HG03139 (cell line): ENCODE data around the gene NPNT.

Source experiments
- ATAC-seq: cut with Tn5 transposase; IDR thresholded peaks from one replicate; pipeline ENCODE4 v1.9.1; 2021; ENCODE audit not compliant: unreplicated experiment

The NPNT gene

DNA sequence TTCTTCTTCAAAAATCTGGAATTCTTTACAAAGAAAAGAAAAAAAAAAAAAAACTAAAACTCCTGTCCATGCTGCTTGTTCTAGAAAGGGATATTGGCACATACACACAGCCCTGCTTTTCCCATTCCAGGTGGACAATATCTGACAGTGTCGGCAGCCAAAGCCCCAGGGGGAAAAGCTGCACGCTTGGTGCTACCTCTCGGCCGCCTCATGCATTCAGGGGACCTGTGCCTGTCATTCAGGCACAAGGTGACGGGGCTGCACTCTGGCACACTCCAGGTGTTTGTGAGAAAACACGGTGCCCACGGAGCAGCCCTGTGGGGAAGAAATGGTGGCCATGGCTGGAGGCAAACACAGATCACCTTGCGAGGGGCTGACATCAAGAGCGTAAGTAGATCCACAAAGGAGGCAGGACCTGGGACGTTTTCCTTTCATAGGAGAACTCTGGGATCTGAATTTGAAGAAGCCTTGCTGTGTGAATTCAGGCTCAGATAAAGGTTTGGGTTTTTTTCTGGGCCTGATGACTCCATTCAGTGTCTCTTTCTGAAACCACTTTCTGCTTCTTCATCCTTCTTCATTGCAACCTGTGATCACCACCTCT is 71.9 kb downstream of the NPNT start:
- no peak for ATAC-seq

DNA sequence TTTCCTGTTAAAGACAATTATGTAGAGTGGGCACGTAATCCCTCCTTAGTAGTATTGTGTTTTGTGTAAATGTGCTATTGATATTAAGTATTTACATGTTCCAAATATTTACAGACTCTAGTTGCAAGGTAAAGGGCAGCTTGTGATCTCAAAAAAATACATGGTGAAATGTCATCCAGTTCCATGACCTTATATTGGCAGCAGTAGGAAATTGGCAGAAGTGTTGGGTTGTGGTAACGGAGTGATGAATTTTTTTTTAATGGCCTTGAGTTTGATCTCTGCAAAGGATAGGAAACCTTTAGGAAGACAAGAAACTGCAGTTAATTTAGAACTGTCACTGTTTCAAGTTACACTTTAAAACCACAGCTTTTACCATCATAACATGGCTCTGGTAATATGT is 74.3 kb downstream of the NPNT start:
- no peak for ATAC-seq

DNA sequence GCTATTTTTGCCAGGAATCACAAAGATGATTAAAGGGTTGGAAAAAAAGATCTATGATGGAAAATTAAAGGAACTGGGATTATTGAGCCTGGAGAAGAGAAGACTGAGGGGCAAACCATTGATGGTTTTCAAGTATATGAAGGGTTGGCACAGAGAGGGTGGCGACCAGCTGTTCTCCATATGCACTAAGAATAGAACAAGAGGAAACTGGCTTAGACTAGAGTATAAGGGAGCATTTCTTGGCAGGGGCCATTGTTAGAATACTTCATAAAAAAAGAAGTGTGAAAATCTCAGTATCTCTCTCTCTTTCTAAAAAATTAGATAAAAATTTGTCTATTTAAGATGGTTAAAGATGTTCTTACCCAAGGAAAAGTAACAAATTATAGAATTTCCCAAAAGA is 75.1 kb downstream of the NPNT start:
- ATAC-seq, result no peak

DNA sequence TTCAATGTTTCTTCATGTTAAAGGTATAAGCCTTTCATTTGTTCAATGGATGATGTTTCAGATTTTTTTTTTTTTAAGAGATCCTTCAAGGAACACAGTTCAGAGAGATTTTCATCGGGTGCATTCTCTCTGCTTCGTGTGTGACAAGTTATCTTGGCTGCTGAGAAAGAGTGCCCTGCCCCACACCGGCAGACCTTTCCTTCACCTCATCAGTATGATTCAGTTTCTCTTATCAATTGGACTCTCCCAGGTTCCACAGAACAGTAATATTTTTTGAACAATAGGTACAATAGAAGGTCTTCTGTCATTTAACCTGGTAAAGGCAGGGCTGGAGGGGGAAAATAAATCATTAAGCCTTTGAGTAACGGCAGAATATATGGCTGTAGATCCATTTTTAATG is 75.8 kb downstream of the NPNT start:
- ATAC-seq, result no peak

DNA sequence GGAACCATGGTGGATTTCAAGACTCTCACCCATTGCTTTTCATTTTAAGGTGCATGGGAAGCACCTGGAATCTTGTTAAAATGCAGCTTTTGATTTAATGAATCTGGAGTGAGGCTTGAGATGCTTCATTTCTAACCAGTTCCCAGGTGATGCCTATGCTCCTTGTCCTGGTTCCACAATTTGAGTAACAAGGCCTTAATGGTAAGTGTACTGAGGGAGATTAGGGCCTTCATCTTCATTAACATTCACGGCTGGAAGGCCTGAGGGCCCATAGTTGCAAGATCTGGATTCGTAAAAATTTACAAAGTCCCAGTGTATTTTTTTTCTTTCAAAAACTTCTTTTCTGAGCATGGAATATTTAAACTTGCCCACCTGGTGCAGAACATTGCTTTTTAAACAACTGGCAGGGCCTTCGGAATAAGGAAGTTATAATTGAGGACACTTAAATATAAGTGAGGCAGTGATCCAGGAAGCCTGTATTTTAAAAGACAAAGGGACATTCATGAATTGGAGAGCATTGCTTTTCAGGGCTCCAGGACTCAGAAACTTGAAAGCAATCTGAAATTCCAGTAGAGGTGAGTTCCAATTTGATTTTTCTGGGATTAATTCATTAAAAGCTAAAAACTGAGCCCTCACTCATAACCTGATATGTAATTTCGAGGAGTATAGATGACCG is 77.8 kb downstream of the NPNT start:
- ATAC-seq, result no peak

DNA sequence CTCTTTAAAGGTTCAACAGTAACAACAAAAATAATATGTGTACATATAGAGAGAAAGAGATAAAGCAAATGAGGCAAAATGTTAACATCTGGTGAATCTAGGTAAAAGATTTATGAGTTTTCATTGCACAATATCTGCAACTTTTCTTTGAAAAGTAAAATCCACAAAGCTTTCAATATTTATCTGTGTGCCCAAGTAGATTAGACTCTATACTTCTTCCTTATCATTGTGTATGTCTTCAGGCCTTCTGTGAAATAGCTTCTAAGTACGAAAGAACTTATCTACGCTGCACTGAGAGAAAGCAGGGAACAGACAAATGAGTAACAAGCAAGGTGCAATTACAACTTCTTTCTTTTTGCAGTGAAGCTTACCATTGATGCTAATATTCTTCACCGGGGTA is 81.6 kb downstream of the NPNT start:
- no peak for ATAC-seq

DNA sequence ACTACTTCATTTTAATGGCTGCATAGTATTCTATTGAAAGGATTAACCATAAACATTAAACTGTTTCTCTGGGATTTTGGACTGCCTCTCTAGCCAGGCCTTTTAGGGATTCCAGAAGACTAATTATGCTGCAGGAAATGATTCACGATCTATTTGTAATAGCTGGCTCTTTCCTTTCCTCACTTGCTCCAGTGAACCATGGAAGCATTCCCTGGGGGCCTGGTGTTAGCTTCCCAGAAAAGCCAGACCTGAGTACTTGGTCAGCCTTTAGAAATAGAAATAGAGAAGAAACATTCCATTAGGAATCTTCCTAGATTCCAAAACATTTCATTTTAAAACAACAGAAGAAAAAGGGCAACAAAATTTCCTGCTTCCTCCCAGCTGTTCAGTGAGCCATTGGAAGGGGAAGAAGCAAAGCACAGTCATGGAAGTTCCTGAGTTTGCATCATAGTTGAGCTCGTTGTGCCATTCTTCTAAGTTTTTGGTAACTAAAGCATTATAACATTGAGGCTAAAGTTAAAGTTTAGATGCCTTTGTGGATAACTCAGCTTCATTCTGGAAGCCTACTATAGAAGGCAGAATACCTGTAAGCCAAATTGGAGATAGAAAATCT is 83.5 kb downstream of the NPNT start:
- no peak for ATAC-seq

DNA sequence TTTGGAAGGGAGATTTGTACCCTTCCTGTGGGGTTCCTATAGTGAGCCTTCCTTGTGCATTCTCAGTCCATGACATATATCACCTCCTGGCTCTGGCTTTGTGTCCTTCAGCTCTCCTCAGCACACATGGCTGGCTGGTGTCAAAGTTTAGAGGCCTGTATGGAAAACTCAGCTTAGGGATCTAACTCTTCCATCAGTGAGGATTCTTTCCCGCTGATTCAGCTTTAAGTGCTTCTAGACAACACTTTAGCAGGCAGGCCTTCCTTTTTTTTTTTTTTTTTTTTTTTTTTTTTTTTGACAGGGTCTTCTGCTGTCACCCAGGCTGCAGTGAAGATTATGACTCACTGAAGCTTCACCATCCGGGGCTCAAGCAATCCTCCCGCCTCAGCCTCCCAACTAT is 84.2 kb downstream of the NPNT start:
- ATAC-seq, result no peak

DNA sequence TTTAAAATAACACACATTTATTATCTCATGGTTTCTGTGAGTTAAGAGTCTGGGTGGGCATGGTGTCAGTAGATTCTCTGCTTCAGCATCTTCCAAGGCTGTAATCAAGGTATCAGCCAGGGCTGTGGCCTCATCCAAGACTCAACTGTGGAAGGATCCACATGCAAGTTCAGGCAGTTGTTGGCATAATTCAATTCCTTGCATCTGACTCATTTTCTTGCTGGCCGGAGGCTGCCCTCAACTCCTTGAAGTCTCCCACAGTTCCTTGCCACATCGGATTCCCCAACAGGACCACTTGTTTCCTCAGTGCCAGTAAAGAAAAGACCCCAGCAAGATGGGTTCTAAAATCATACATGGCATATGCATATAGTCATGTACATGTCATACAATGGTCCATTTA is 93.4 kb downstream of the NPNT start:
- ATAC-seq, result no peak

DNA sequence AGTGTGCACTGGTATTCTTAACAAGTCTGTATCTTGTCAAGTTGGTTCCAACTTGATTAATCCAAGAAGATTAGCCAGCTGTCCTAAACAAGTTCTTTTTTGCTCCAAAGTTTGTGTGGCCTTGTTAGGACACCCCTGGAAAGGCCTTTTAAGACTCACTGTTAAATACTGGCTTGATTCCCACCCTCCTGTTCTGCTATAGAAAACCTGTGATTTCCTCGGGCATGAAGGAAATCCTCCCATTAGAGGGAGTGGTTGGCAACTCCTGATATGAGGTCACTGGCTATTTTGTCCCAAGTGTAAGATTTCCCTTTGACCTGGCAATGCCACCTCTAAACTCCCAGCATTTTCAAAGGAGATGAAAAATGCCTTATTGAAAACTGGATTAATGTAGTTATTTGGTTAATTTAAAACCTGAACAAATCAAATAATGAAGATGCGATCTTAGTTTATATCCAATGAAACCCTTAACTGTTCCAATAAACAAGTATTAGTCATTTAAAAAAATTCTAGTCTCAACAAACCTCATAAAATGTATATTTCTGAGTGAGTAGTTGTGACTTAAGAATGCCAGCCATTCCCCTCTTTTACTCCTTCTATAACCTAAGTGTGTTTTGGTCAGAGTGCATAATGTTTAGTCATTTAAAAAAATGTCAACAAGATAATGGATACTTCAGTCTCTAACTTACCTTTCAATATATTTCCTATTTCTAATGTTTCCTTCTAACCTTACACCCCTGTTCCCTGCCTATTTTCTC is 94.4 kb downstream of the NPNT start:
- no peak for ATAC-seq

DNA sequence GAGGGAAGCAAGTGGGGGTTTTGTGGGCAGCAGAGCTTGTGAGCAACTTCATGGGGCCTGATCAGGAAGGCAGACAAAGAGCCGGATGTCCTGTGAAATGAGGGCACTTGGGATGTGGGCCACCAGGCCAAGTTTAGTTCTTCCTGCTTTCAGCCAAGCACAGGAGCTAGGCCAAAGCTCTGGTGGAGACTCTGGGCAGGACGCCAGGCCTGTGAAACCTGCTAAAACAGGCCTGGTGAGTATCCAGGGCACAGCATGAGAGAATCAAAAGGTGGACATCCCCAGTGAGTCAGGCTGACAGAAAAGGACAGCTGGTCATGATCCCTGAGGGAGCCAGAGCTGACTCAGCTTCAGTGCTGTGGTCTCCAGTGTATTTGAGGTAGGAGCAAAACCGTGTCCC is 95.7 kb downstream of the NPNT start:
- ATAC-seq, result no peak

DNA sequence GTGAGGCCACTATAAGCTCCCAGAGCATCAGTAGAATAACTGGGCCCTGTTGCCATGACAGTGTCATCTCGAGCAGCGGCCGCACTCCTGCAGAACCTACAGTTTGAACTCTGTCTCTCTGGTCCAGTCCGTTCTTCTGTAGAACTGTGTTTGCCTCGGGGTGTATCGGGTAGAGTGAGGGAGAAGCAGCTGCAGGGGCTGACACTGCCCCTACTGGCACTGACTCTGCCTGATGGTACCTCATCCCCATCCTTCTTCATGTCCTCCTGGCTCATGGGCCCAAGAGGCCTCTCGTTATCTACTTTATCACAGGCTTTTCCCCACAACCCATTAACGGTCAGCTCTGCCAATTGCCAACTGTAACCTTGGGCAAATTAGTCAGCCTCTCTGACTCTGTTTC is 96.5 kb downstream of the NPNT start:
- ATAC-seq, result no peak

DNA sequence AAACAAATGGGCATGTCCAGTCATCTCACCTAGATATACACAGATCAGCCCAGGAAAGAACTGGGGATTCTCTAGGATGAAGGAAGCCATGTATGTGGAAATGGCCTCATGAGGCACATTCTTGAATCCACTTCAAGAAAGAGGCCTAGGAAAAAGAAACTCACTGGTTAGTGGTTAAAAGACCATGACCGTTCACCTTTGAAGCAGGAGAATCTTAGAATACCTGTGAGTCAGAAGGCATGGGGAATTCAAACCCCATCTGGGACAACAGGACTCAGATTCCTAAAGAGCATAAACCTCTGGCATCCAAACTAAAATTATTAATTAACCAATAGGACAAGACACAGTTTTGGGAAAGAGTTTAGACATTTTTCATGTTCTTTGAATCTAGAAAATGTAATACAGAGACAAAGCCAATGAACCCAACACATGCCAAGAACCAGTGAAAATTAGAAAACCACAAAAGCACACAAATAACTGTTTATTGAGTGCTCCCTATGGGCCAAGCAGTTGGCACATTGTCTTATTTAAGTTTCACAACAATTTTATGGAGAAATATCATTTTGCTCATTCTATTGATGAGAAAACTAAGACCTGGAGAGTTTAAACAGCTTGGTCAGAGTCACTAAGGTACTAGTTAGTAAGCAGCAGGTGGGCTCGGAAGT is 97.5 kb downstream of the NPNT start:
- ATAC-seq, result no peak

DNA sequence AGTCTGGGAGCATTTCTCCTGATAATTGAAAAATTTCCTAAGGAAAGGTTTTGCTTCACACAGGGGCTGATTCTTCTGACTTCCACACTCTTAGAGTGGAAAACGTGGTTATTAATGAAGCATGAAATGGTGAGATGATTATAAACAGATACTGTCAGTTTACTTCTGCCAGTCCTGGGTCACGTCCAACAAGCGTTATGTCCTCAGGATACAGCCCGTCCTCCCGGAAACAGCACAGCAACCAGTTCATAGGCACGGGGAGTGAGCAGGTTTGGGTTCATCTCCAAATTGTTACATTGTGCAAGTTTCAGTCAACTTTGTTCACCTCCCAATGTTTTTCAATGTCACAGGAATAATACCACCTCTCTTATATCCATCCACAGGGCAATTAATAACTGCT is 98.8 kb downstream of the NPNT start:
- ATAC-seq, result no peak

DNA sequence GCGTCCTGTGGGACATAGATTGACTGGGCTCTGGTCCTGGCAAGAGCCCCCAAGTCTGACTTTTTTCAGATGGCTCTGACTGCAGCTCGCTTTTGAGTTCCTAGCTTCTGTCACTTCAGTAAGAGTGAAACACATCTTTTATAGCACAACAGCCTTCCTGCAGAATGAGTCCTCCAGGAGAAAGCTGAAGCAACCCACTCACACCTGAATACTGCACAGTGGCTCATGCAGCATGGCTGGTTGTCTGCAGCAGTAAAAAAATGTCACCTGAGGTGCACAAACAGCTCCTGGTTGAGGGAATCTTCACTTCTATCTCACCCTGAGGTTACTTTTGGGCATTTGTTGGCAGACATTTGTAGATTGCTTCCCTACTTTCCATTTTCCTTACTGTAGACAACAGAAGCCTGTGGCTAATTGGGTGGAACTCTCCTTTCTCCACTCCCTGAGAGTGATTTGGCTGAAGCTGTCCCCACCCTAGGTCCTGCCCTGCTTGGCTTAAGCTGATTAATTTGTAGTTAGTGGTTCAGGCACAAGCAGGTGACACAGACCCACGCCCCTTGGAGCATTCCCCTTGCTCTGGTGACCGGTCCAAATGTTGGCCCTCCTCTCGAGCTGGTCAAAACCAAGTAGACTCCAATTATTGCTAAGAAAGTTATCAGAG is 99.7 kb downstream of the NPNT start:
- ATAC-seq, result no peak

DNA sequence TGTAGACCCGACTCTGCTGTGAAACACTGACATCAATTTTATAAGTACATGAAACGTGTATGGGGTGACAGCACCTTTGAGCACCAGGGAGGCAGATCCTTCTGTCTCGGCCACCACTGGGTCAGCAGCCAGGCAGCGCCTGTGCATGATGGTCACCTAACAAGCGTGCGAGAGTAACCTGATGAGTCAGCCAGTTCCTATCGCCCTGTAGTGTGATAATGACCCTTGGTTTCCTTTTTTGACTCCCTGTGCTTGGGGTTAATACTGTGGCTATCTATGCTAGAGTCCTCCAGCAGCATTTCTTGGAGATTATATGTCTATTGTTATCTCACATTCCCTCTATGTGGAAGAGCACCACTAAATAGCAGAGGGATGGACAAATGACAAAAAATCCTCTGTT is 101.6 kb downstream of the NPNT start:
- ATAC-seq, result no peak

DNA sequence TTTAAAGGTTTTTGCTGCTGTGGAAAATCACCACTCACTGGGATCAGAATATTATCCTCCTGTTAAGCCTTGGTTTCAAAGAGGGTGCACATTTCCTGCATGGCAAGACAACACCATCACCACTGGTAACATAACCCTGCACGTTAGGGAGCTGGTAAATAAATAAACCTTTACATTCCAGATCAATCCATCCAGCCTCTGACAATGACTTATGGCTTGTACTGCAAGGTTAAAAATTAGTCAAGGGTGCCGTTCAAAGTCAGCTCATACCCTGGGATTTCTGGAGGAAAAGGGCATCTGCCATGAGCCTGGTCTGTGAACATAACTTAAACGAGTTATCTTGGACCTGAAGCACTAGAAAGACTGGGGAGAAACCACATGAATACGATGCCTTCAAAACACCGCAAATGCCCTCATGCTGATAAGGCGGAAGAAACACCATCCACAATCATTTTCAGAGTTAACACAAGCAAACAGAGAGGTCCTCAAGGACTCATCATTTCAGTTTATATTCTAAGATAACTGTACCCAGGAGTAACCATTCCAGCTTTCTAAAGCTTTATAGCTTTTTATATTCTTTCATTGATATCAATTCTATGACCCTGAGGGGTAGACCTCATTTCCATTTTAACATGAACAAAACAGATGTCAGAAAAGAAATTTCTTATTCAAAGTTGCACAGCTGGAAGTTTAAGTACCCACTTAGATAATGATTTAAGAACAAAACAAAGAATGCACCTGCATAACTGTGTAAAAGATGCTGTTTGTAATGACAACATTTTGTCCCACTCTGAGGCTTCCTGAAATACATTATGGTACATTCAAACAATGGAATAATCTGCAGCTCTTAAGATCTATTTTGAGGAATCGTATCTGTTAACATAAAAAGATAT is 103.1 kb downstream of the NPNT start:
- ATAC-seq, result no peak

DNA sequence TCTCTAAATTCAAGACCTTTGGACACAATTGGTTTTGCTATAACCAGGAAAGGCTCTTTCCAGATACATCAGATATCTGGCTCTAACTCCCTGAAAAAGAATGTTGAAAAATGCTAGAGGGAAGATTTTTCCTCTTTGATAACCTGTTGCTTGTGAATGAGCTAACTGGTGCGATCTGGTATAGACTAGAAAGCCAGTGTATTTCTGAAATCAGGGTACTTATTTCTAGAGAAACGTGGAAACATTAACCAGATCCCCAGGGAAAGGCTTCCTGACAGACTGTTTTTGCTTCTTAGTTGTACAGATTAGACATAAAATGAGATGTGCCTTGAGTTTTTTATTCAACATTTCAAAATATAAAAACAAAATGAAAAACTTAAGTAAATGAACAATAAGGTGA is 107.7 kb downstream of the NPNT start:
- no peak for ATAC-seq

DNA sequence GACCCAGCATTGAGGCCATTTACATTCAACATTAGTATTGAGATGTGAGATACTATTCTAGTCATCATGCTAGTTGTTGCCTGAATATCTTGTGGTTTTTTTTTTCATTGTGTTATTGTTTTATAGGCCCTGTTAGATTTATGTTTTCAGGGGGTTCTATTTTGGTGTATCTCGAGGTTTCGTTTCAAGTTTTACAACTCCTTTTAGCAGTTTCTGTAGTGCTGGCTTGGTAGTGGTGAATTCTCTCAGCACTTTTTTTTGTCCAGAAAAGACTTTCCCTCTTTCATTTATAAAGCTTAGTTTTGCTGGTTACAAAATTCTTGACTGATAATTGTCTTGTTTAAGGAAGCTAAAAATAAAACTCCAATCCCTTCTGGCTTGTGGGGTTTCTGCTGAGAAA is 115.5 kb downstream of the NPNT start:
- no peak for ATAC-seq

DNA sequence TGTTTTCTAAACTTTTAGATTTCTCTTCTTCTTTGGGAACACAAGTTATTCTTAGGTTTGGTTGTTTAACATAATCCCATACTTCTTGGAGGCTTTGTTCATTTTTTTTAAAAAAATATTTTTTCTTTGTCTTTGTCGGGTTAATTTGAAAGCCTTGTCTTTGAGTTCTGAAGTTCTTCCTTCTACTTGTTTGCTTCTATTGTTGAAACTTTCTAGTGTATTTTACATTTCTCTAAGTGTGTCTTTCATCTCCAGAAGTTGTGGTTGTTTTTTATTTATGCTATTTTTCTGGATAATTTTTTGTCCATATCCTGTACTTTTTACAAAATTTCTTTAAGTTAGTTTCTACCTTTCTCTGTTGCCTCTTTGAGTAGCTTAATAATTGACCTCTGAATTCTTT is 116.1 kb downstream of the NPNT start:
- no peak for ATAC-seq
